ENCODE measurements around the gene RBMS3.

DNA sequence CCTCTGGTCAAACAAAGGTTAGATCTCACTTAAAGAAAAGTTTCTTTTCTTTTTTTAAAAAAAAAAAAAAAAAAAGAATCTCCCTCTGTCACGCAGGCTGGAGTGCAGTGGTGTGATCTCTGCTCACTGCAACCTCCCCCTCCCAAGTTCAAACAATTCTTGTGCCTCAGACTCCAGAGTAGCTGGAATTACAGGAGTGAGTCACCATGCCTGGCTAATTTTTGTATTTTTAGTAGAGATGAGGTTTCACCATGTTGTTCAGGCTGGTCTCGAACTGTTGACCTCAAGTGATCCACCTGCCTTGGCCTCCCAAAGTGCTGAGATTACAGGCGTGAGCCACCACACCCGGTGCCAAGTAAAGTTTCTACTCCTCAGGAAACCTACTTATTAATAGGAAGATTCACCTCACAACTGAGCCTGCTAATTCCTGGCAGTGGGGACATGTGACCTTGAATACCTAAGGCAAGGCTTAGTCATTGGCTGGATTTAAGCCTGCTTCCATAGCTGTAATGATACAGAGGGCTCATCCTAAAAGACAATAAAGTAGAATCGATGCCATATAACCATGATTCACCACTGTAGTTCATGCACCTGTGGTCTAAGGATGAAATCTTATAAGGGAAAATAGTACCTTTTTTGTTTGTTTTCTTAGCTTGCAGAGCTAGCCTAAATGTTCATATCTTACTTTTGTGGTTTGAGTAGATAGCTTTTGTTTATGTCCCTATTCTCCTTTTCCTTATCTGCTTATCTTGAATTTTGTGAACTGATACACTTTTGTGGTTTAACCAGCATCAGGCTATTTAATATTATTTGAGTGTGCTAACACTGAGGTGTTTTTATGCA lies 24.8 kb upstream of the RBMS3 start:
- TF ChIP-seq, protein P1, sequence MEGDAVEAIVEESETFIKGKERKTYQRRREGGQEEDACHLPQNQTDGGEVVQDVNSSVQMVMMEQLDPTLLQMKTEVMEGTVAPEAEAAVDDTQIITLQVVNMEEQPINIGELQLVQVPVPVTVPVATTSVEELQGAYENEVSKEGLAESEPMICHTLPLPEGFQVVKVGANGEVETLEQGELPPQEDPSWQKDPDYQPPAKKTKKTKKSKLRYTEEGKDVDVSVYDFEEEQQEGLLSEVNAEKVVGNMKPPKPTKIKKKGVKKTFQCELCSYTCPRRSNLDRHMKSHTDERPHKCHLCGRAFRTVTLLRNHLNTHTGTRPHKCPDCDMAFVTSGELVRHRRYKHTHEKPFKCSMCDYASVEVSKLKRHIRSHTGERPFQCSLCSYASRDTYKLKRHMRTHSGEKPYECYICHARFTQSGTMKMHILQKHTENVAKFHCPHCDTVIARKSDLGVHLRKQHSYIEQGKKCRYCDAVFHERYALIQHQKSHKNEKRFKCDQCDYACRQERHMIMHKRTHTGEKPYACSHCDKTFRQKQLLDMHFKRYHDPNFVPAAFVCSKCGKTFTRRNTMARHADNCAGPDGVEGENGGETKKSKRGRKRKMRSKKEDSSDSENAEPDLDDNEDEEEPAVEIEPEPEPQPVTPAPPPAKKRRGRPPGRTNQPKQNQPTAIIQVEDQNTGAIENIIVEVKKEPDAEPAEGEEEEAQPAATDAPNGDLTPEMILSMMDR (IDR thresholded peaks at IDR 0.05): no peak
- TF ChIP-seq POLR2A (IDR thresholded peaks at IDR 0.05): no peak
